Endothelial cell of umbilical vein (primary cell): Measurements from ENCODE around the gene ZNRF3. TPM values are rescaled to one million over a fixed set of nuclear protein-coding genes. Genes with fewer than 3 reads are reported as not detected.

Experiments used
- BruUV-seq: library from RNA; stranded (reverse); fragments of 400-500 nt; replicated peaks from 2 replicates; lab custom pipeline; 2021; lab: Mats Ljungman, UMichigan
- CTCF ChIA-PET: fragments of 300-600, 350-600 bp; sonication (Branson Sonifier 250); formaldehyde crosslinking; loops from one replicate; lab custom pipeline; 2021; ENCODE audit warnings: antibody characterized with exemption, inconsistent platforms; lab: Charles Lee
- POLR2A ChIA-PET: fragments of 300-600, 350-600 bp; sonication (Branson Sonifier 250); formaldehyde crosslinking; loops from one replicate; lab custom pipeline; 2021; ENCODE audit warnings: antibody characterized with exemption, inconsistent platforms; lab: Charles Lee
- DNase-seq: peaks from one replicate; pipeline ENCODE4 v3.0.0-alpha.2; 2011; ENCODE audit warnings: low read depth, low spot score
- FAIRE-seq: peaks from 2 replicates; lab custom pipeline; 2011; peaks lifted over from hg19 to GRCh38; lab: Jason Lieb, UNC
- H2AFZ ChIP-seq: 2 replicates; pipeline ENCODE4 v1.6.0; 2012; ENCODE audit warnings: low read depth, low read length, control low read depth, inconsistent platforms
- H3K27ac ChIP-seq: 2 replicates; pipeline ENCODE4 v1.5.1; 2011; ENCODE audit warnings: low read depth, mild to moderate bottlenecking, control low read depth, low read length, moderate library complexity; ENCODE audit not compliant: insufficient read depth
- H3K27me3 ChIP-seq, 2 experiments: 2 replicates each; pipeline versions ENCODE4 v1.6.0 to v1.6.1; 2011; ENCODE audit warnings: low read length in 2 of 2, mixed read lengths in 1 of 2; ENCODE audit not compliant: control insufficient read depth in 2 of 2, insufficient read depth in 2 of 2
- H3K36me3 ChIP-seq, 2 experiments: 2 replicates in 1 of 2; 3 replicates in 1 of 2; pipeline ENCODE4 v1.5.1; 2011; ENCODE audit warnings: low read length in 2 of 2, mild to moderate bottlenecking in 1 of 2, moderate library complexity in 1 of 2; ENCODE audit not compliant: control insufficient read depth in 2 of 2, insufficient read depth in 2 of 2; ENCODE audit errors: extremely low read depth in 1 of 2
- H3K4me1 ChIP-seq: 3 replicates; pipeline ENCODE4 v1.5.1; 2011; ENCODE audit warnings: mild to moderate bottlenecking, low read length; ENCODE audit not compliant: control insufficient read depth, insufficient read depth; ENCODE audit errors: extremely low read depth
- H3K4me2 ChIP-seq: 2 replicates; pipeline ENCODE4 v1.6.1; 2011; ENCODE audit warnings: low read length, control low read depth, mixed read lengths; ENCODE audit not compliant: insufficient read depth
- H3K4me3 ChIP-seq, 3 experiments: fragments of 200-600 bp in 1 of 3; sonication (generic), shearing (Covaris generic) in 1 of 3; replicated peaks in 1 of 3; 2 replicates each; pipeline ENCODE4 v1.5.1; 2011 to 2016; ENCODE audit warnings: control low read depth in 3 of 3, low read length in 3 of 3, mild to moderate bottlenecking in 2 of 3, inconsistent platforms in 1 of 3, low read depth in 1 of 3, moderate library complexity in 1 of 3; ENCODE audit not compliant: insufficient read depth in 1 of 3
- H3K79me2 ChIP-seq: 2 replicates; pipeline ENCODE4 v1.6.0; 2012; ENCODE audit warnings: low read length, inconsistent platforms; ENCODE audit not compliant: control insufficient read depth, insufficient read depth
- H3K9ac ChIP-seq: replicated peaks from 2 replicates; pipeline ENCODE3; 2011; ENCODE audit warnings: low read length, control low read depth; ENCODE audit not compliant: insufficient read depth; ENCODE audit errors: extremely low read depth
- H3K9me1 ChIP-seq: replicated peaks from 3 replicates; pipeline ENCODE4 v1.6.0; 2011; ENCODE audit warnings: mild to moderate bottlenecking, low read length; ENCODE audit not compliant: control insufficient read depth, insufficient read depth; ENCODE audit errors: extremely low read depth
- H3K9me3 ChIP-seq: replicated peaks from 2 replicates; pipeline ENCODE4 v1.5.1; 2012; ENCODE audit warnings: low read length, inconsistent platforms; ENCODE audit not compliant: control insufficient read depth, insufficient read depth
- H4K20me1 ChIP-seq: replicated peaks from 2 replicates; pipeline ENCODE3; 2011; ENCODE audit warnings: mild to moderate bottlenecking, low read length; ENCODE audit not compliant: control insufficient read depth, insufficient read depth; ENCODE audit errors: extremely low read depth
- EZH2 ChIP-seq: IDR thresholded peaks from 2 replicates; pipeline ENCODE4 v1.6.1; 2012; ENCODE audit warnings: borderline replicate concordance, low read depth, mild to moderate bottlenecking, moderate library complexity, low read length, inconsistent platforms; ENCODE audit not compliant: severe bottlenecking
- FOS ChIP-seq: IDR thresholded peaks from 2 replicates; pipeline ENCODE4 v1.6.1; 2011; ENCODE audit warnings: mild to moderate bottlenecking, low read length, moderate library complexity, borderline replicate concordance; ENCODE audit not compliant: insufficient read depth
- GATA2 ChIP-seq: IDR thresholded peaks from 2 replicates; pipeline ENCODE4 v1.7.0; 2011; ENCODE audit warnings: low read depth, mild to moderate bottlenecking, moderate library complexity, mixed read lengths, low read length; ENCODE audit not compliant: insufficient read length, insufficient read depth
- JUN ChIP-seq: IDR thresholded peaks from 2 replicates; pipeline ENCODE4 v1.6.1; 2011; ENCODE audit warnings: borderline replicate concordance, low read depth; ENCODE audit not compliant: insufficient read length, insufficient read depth
- MAX ChIP-seq: IDR thresholded peaks from 2 replicates; pipeline ENCODE4 v1.6.1; 2011; ENCODE audit not compliant: insufficient read depth, insufficient read length
- MYC ChIP-seq: IDR thresholded peaks from one replicate; pipeline ENCODE4 v1.6.1; 2011; ENCODE audit warnings: mild to moderate bottlenecking, low read depth, low read length
- POLR2A ChIP-seq: IDR thresholded peaks from 2 replicates; pipeline ENCODE4 v1.6.1; 2012; ENCODE audit warnings: low read depth, mild to moderate bottlenecking, control low read depth, low read length
- POLR2AphosphoS5 ChIP-seq: IDR thresholded peaks from 2 replicates; pipeline ENCODE4 v1.6.1; 2012; ENCODE audit warnings: low read depth, mild to moderate bottlenecking, control low read depth, low read length, moderate library complexity; ENCODE audit not compliant: insufficient read depth
- dilution Hi-C: fragments of 300-500 bp; cut with MboI; formaldehyde crosslinking; loops from one replicate; pipeline ENCODE4 v1.15.0; 2019; ENCODE audit warnings: low sequenced_read_pairs; ENCODE audit not compliant: extremely low pct_ligation_motif_present
- intact Hi-C: fragments of 100-400 bp; cut with micrococcal nuclease; formaldehyde crosslinking; loops from one replicate; pipeline ENCODE4 v1.10.0; 2022
- polyA plus RNA-seq, 4 experiments: library from polyadenylated mRNA; depleted of rRNA in 3 of 4; stranded (reverse) in 3 of 4; unstranded in 1 of 4; fragments of >200 nt; gene quantifications; 2 replicates each; pipeline versions ENCODE4 v1.2.1 to v1.2.3, GENCODE V29; 2011 to 2012; ENCODE audit warnings: missing spikeins in 1 of 4
- total RNA-seq: library from RNA; stranded (reverse); gene quantifications from 2 replicates; pipeline ENCODE4 v1.2.3, GENCODE V29; 2021
- TF ChIP-seq, protein P1 (sequence below), 2 donors: IDR thresholded peaks; 1 replicate in 1 of 2; 2 replicates in 1 of 2; pipeline ENCODE4 v1.5.1; 2011; ENCODE audit warnings: low read length in 2 of 2, mild to moderate bottlenecking in 2 of 2, moderate library complexity in 2 of 2, control low read depth in 1 of 2, inconsistent platforms in 1 of 2, low read depth in 1 of 2; ENCODE audit not compliant: insufficient read depth in 1 of 2; ENCODE audit errors: extremely low read depth in 1 of 2

ZNRF3 gene
- total and polyA plus RNA-seq, 2 donors (not counting 3 experiments of a cell fraction or from before 2014, with no cell fraction given), result 2.7 to 5.2 TPM

DNA sequence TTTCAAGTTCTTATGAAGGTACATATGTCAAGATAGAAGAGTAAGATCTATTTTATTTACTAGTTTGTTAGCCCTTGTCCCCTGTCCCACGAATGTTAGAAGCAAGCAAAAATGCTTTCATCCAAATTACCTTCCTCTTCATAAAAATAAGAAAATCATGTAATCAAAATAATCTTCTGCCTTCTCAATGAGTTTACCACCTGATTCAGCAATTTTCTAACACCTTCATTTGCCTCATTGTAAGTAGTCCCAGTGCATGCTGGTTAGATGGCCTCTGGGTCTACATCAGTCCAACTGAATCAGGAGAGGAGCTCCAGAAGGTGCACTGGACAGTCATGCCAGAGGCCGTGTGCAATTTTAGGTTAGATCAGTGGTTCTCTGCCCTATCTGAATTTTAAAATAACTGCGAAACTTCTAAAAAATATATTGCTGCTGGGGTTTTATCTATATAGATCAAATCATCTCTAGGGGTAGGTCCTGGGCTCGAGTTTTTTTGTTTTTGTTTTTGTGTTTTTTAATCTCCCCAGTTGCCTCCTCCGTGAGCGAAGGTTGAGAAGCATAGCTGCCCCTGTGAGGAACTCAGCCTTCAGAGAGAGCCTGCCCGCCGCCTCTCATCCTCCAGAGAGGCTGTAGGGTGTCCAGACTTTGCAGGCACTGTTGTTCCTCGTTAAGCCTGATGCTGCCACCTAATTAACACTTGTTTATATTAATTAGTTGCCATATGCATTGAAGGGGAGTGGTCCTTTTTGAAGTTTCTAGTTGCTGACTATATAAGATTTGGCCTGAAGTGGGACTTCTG, 146.0 kb downstream of the ZNRF3 start:
- CTCF ChIA-PET, result interaction anchor here (1.5 to 3.8 kb wide), 3 partner anchors 11 to 125 kb away, joined by 3 to 21 read pairs (median 5); no protein-coding TSS in a partner anchor
- Histone ChIP-seq H3K4me3 (no peak overlapping the region), H3K9me3 (no peaks in the 10 kb centered on the region), H2AFZ (no peak overlapping the region), H3K9ac (no peak overlapping the region), H3K4me1 (peaks cover 27% of the 10 kb centered on the region), H4K20me1 (no peaks in the 10 kb centered on the region), H3K4me2 (peak overlapping the region; percentile 77), H3K36me3 (no peaks in the 10 kb centered on the region), H3K79me2 (no peaks in the 10 kb centered on the region), H3K27ac (no peak overlapping the region), H3K27me3 (no peaks in the 10 kb centered on the region), H3K9me1 (no peaks in the 10 kb centered on the region)
- no TSS peak for BruUV-seq
- POLR2A ChIA-PET, result no interaction called here
- FAIRE-seq (no peak), DNase-seq (no peak)
- TF ChIP-seq EZH2, result no peak
- no peak for TF ChIP-seq FOS
- TF ChIP-seq MYC, result no peak
- TF ChIP-seq POLR2AphosphoS5, result no peak
- TF ChIP-seq POLR2A, result no peak
- TF ChIP-seq JUN, result no peak
- no peak for TF ChIP-seq GATA2
- TF ChIP-seq, protein P1, sequence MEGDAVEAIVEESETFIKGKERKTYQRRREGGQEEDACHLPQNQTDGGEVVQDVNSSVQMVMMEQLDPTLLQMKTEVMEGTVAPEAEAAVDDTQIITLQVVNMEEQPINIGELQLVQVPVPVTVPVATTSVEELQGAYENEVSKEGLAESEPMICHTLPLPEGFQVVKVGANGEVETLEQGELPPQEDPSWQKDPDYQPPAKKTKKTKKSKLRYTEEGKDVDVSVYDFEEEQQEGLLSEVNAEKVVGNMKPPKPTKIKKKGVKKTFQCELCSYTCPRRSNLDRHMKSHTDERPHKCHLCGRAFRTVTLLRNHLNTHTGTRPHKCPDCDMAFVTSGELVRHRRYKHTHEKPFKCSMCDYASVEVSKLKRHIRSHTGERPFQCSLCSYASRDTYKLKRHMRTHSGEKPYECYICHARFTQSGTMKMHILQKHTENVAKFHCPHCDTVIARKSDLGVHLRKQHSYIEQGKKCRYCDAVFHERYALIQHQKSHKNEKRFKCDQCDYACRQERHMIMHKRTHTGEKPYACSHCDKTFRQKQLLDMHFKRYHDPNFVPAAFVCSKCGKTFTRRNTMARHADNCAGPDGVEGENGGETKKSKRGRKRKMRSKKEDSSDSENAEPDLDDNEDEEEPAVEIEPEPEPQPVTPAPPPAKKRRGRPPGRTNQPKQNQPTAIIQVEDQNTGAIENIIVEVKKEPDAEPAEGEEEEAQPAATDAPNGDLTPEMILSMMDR (IDR thresholded peaks at IDR 0.05; ENCODE audit: extremely low read depth in 1 of 2, insufficient read depth in 1 of 2, low read depth in 1 of 2, low read length in 2 of 2), result no peak
- TF ChIP-seq MAX, result no peak
- intact Hi-C loops, result no loop called here
- dilution Hi-C loops, result no loop called here
